Glomerular visceral epithelial cell (primary cell): Measurements from ENCODE around the gene EMC9.

Experiments
- DNase-seq: peaks from one replicate; pipeline ENCODE4 v3.0.0-alpha.2; 2016; ENCODE audit errors: extremely low spot score

The EMC9 gene

GRCh38 chr14:24089890-24090289, 51.5 kb downstream of the EMC9 start:
- DNase-seq = no peak
